WERI-Rb-1 (cell line): ENCODE measurements around the gene SAMM50.

ENCODE experiments used
- DNase-seq: peaks from one replicate; pipeline ENCODE4 v3.0.0-alpha.2; 2020
- H3K27ac ChIP-seq: fragments of 250-450 bp; sonication (Bioruptor Pico); 2 replicates; pipeline ENCODE4 v1.5.1; 2020; ENCODE audit warnings: mild to moderate bottlenecking, moderate library complexity
- H3K27me3 ChIP-seq: fragments of 250-450 bp; sonication (Bioruptor Pico); 2 replicates; pipeline ENCODE4 v1.5.1; 2021; ENCODE audit warnings: mild to moderate bottlenecking, low read depth, moderate library complexity; ENCODE audit not compliant: insufficient read depth, severe bottlenecking
- H3K36me3 ChIP-seq: fragments of 250-450 bp; sonication (Bioruptor Pico); 2 replicates; pipeline ENCODE4 v1.5.1; 2020; ENCODE audit warnings: mild to moderate bottlenecking, moderate library complexity
- H3K4me3 ChIP-seq: 2 replicates; pipeline ENCODE4 v1.5.1; 2011; ENCODE audit warnings: low read depth, mild to moderate bottlenecking, control low read depth, low read length
- H3K9me3 ChIP-seq: fragments of 250-450 bp; sonication (Bioruptor Pico); 2 replicates; pipeline ENCODE4 v1.5.1; 2021; ENCODE audit warnings: mild to moderate bottlenecking, moderate library complexity; ENCODE audit not compliant: severe bottlenecking
- CTCF ChIP-seq: IDR thresholded peaks from 2 replicates; pipeline ENCODE4 v1.5.1; 2011; ENCODE audit warnings: low read depth, mild to moderate bottlenecking, control low read depth, inconsistent platforms, low read length

The SAMM50 gene

GRCh38 chr22:43980996-43981395 is 25.8 kb downstream of the SAMM50 start:
- no peak for TF ChIP-seq CTCF
- H3K36me3 ChIP-seq: peaks cover 50% of the 10 kb centered on the region
- H3K27me3 ChIP-seq: no peaks in the 10 kb centered on the region
- H3K27ac ChIP-seq: no peak overlapping the region
- no peak for DNase-seq
- H3K4me3 ChIP-seq: no peak overlapping the region
- H3K9me3 ChIP-seq: no peaks in the 10 kb centered on the region

- H3K9me3 ChIP-seq: no peaks in the 10 kb centered on the region
- TF ChIP-seq CTCF: no peak
- DNase-seq: no peak
- no peaks in the 10 kb centered on the region for H3K27me3 ChIP-seq
- no peak overlapping the region for H3K27ac ChIP-seq
- H3K36me3 ChIP-seq: peaks cover 41% of the 10 kb centered on the region
- no peak overlapping the region for H3K4me3 ChIP-seq
Measured at GRCh38 chr22:43983808-43984207, 28.6 kb downstream of the SAMM50 start.

- H3K9me3 ChIP-seq: no peaks in the 10 kb centered on the region
- H3K4me3 ChIP-seq: no peak overlapping the region
- peaks cover 49% of the 10 kb centered on the region for H3K36me3 ChIP-seq
- H3K27me3 ChIP-seq: no peaks in the 10 kb centered on the region
- DNase-seq: no peak
- no peak overlapping the region for H3K27ac ChIP-seq
- TF ChIP-seq CTCF: no peak
Measured at GRCh38 chr22:43985532-43985931, 30.3 kb downstream of the SAMM50 start.

GRCh38 chr22:43988116-43988820 is 33.0 kb downstream of the SAMM50 start:
- H3K9me3 ChIP-seq: no peaks in the 10 kb centered on the region
- H3K36me3 ChIP-seq: peaks cover 63% of the 10 kb centered on the region
- no peak overlapping the region for H3K27ac ChIP-seq
- no peak for DNase-seq
- no peaks in the 10 kb centered on the region for H3K27me3 ChIP-seq
- no peak overlapping the region for H3K4me3 ChIP-seq
- TF ChIP-seq CTCF: no peak

GRCh38 chr22:43988960-43989359 is 33.7 kb downstream of the SAMM50 start:
- H3K36me3 ChIP-seq: peaks cover 66% of the 10 kb centered on the region

More at GRCh38 chr22:43988960-43989359, 33.7 kb downstream of the SAMM50 start:
- no peak for TF ChIP-seq CTCF
- Histone ChIP-seq H3K27ac (no peak overlapping the region), H3K4me3 (no peak overlapping the region), H3K9me3 (no peaks in the 10 kb centered on the region), H3K27me3 (no peaks in the 10 kb centered on the region)
- DNase-seq: no peak
